Measurements from ENCODE around the gene ACSL3.

ACSL3 gene

DNA sequence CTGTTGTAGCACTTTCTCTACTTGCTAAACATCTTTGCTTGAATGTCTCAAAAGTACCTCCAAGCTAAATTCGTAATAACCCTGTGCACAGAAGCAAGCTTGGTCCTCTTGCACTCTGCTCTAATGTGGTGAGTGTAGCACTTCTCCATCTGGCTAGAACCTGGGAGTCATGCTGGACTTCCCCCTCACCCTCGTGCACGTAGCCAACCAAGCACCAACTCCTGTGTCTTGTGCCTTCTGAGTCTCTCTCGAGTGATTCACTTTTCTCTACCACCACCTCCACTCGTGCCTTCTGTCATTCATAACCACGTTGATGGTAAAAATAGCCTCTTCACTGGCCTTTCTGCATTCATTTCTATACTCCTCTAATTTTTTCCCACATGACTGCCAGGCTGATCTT, 99.3 kb downstream of the ACSL3 start:
- Histone ChIP-seq H3K79me2 (ENCODE audit: insufficient read depth, low read depth) (no peaks in the 10 kb centered on the region), H3K27ac (no peak overlapping the region), H2AFZ (ENCODE audit: low read depth) (no peak overlapping the region), H3K4me3 (IDR thresholded peaks at IDR 0.05; ENCODE audit: insufficient read depth, low read depth, low read length) (no peak overlapping the region), H4K20me1 (ENCODE audit: insufficient read depth) (no peaks in the 10 kb centered on the region), H3K4me1 (ENCODE audit: low read depth, poor library complexity, severe bottlenecking) (no peaks in the 10 kb centered on the region), H3K4me2 (no peak overlapping the region), H3K36me3 (ENCODE audit: insufficient read depth) (no peaks in the 10 kb centered on the region), H3K27me3 (ENCODE audit: insufficient read depth, low read depth) (no peaks in the 10 kb centered on the region), H3K9ac (no peak overlapping the region)
- TF ChIP-seq, protein P1, sequence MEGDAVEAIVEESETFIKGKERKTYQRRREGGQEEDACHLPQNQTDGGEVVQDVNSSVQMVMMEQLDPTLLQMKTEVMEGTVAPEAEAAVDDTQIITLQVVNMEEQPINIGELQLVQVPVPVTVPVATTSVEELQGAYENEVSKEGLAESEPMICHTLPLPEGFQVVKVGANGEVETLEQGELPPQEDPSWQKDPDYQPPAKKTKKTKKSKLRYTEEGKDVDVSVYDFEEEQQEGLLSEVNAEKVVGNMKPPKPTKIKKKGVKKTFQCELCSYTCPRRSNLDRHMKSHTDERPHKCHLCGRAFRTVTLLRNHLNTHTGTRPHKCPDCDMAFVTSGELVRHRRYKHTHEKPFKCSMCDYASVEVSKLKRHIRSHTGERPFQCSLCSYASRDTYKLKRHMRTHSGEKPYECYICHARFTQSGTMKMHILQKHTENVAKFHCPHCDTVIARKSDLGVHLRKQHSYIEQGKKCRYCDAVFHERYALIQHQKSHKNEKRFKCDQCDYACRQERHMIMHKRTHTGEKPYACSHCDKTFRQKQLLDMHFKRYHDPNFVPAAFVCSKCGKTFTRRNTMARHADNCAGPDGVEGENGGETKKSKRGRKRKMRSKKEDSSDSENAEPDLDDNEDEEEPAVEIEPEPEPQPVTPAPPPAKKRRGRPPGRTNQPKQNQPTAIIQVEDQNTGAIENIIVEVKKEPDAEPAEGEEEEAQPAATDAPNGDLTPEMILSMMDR (conservative IDR thresholded peaks at IDR 0.05; ENCODE audit: low read depth, low read length), result no peak

DNA sequence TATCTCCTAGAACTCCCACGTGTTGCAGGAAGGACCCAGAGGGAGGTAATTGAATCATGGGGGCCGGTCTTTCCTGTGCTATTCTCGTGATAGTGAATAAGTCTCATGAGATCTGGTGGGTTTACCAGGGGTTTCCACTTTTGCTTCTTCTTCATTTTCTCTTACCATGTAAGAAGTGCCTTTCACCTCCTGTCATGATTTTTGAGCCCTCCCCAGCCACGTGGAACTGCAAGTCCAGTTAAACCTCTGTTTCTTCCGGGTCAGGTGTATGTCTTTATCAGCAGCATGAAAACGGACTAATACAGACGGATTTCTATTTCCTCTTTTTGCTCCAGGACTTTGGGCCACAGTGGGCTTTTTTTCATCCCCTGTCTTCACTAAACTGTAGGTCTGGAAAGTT, 102.8 kb downstream of the ACSL3 start:
- Histone ChIP-seq H2AFZ (ENCODE audit: low read depth) (no peak overlapping the region), H3K4me2 (no peak overlapping the region), H3K79me2 (ENCODE audit: insufficient read depth, low read depth) (no peaks in the 10 kb centered on the region), H3K36me3 (ENCODE audit: insufficient read depth) (no peaks in the 10 kb centered on the region), H3K9ac (no peak overlapping the region), H4K20me1 (ENCODE audit: insufficient read depth) (no peaks in the 10 kb centered on the region), H3K27me3 (ENCODE audit: insufficient read depth, low read depth) (no peaks in the 10 kb centered on the region), H3K4me1 (ENCODE audit: low read depth, poor library complexity, severe bottlenecking) (no peaks in the 10 kb centered on the region), H3K4me3 (IDR thresholded peaks at IDR 0.05; ENCODE audit: insufficient read depth, low read depth, low read length) (no peak overlapping the region), H3K27ac (no peak overlapping the region)
- TF ChIP-seq, protein P1 (conservative IDR thresholded peaks at IDR 0.05; ENCODE audit: low read depth, low read length), result no peak

DNA sequence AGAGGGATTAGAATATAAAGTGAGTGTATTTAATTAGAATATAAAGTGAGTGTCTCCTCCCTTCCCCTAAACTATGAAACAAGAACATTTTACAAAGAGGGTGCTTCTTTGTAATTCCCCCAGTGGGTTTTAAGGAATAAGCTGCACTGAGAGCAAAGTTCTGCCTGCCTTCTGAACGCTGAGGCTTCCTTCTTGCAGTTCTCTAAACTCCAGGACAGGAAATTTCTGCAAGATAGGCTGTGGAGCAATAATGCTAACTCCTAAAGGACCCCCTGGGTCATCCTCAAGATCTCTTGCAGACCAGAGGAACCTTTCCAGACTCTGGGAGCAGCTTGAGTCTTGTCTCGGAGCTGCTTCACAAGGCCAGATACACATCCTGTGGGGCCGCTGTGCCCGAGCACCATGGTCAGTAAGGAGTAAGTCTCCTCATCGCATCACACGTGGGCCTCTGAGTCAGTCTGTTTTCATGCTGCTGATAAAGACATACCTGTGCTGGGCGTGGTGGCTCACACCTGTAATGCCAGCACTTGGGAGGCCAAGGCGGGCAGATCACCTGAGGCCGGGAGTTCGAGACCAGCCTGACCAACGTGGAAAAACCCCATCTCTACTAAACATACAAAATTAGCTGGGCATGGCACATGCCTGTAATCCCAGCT, 103.7 kb downstream of the ACSL3 start:
- Histone ChIP-seq H3K36me3 (ENCODE audit: insufficient read depth) (no peaks in the 10 kb centered on the region), H3K27ac (no peak overlapping the region), H3K9ac (no peak overlapping the region), H3K4me2 (no peak overlapping the region), H3K4me1 (ENCODE audit: low read depth, poor library complexity, severe bottlenecking) (peaks cover under 1% of the 10 kb centered on the region), H3K27me3 (ENCODE audit: insufficient read depth, low read depth) (no peaks in the 10 kb centered on the region), H2AFZ (ENCODE audit: low read depth) (no peak overlapping the region), H4K20me1 (ENCODE audit: insufficient read depth) (no peaks in the 10 kb centered on the region), H3K79me2 (ENCODE audit: insufficient read depth, low read depth) (no peaks in the 10 kb centered on the region), H3K4me3 (IDR thresholded peaks at IDR 0.05; ENCODE audit: insufficient read depth, low read depth, low read length) (no peak overlapping the region)
- TF ChIP-seq, protein P1 (conservative IDR thresholded peaks at IDR 0.05; ENCODE audit: low read depth, low read length), result no peak

DNA sequence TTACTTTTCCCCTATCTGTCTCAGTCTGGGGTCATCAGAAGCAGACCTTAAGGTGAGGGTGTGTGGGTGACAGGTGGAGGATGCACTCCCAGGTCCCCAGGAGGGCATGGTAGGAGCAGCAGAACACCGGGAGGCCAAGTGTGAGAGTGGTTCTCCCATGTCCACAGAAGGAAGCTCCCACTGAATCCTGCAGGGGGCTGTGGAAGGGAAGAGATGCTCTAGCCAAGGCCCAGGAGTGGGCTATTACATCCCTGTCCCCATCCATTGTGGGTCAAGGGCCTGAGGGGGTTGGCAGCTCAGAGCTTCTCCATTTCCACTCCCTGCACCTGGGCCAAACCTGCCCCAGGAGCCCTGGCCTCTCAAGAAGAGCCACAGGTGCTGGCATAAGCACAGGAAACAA, 104.7 kb downstream of the ACSL3 start:
- Histone ChIP-seq H2AFZ (ENCODE audit: low read depth) (no peak overlapping the region), H4K20me1 (ENCODE audit: insufficient read depth) (no peaks in the 10 kb centered on the region)
- TF ChIP-seq, protein P1 (conservative IDR thresholded peaks at IDR 0.05; ENCODE audit: low read depth, low read length), result no peak

More for the DNA sequence above, 104.7 kb downstream of the ACSL3 start:
- Histone ChIP-seq H3K4me2 (no peak overlapping the region), H3K27ac (no peak overlapping the region), H3K79me2 (ENCODE audit: insufficient read depth, low read depth) (no peaks in the 10 kb centered on the region), H3K4me1 (ENCODE audit: low read depth, poor library complexity, severe bottlenecking) (peaks cover 11% of the 10 kb centered on the region), H3K36me3 (ENCODE audit: insufficient read depth) (no peaks in the 10 kb centered on the region), H3K27me3 (ENCODE audit: insufficient read depth, low read depth) (no peaks in the 10 kb centered on the region), H3K4me3 (IDR thresholded peaks at IDR 0.05; ENCODE audit: insufficient read depth, low read depth, low read length) (no peak overlapping the region), H3K9ac (no peak overlapping the region)

Measured in KMS-11 (cell line).